ENCODE measurements around the gene DPEP2. TPM values are rescaled to one million over a fixed set of nuclear protein-coding genes. Genes with fewer than 3 reads are reported as not detected.

Gene DPEP2
- total and polyA plus RNA-seq, 2 of the 13 experiments (the other 11 are each of a cell fraction or from before 2014, with no cell fraction given): 0.18 TPM; not detected in 1

GRCh38 chr16:68022728-68023537, 23.6 kb upstream of the DPEP2 start, which contains the start of the genes DDX28 and DUS2 (continued):
- TF ChIP-seq HNF1A (IDR thresholded peaks at IDR 0.05; ENCODE audit: low read depth): 0 out of 2 replicates have a peak, but pooled peaks have one; percentile 22
- TF ChIP-seq HNF1A (CRISPR knock-in tag; IDR thresholded peaks at IDR 0.05; ENCODE audit: borderline replicate concordance): peak; percentile 90
- no peak; the same call in 1 of the 2 replicates for TF ChIP-seq ZNF329 (CRISPR knock-in tag; IDR thresholded peaks at IDR 0.05; ENCODE audit: low read depth)
- TF ChIP-seq ARID2 (CRISPR knock-in tag; IDR thresholded peaks at IDR 0.05; ENCODE audit: borderline replicate concordance): peak; percentile 98
- no peak for TF ChIP-seq ZSCAN22 (CRISPR knock-in tag; IDR thresholded peaks at IDR 0.05)
- TF ChIP-seq ZNF512 (CRISPR knock-in tag; IDR thresholded peaks at IDR 0.05): no peak; the same call in 1 of the 2 replicates
- peak; percentile 86 for TF ChIP-seq PRDM10 (CRISPR knock-in tag; IDR thresholded peaks at IDR 0.05; ENCODE audit: low read depth)
- peak; percentile 59 for TF ChIP-seq RFXAP (CRISPR knock-in tag; IDR thresholded peaks at IDR 0.05; ENCODE audit: borderline replicate concordance)
- TF ChIP-seq KAT7 (CRISPR knock-in tag; IDR thresholded peaks at IDR 0.05; ENCODE audit: borderline replicate concordance): peak; percentile 99
- TF ChIP-seq FOXO4 (CRISPR knock-in tag; conservative IDR thresholded peaks at IDR 0.05): no peak
- TF ChIP-seq ZNF530 (CRISPR knock-in tag; IDR thresholded peaks at IDR 0.05; ENCODE audit: low read depth): peak; percentile 44; the same call in 1 of the 2 replicates
- peak; percentile 83 for TF ChIP-seq SRF (IDR thresholded peaks at IDR 0.05; ENCODE audit: low read depth, low read length)
- TF ChIP-seq ZNF768 (CRISPR knock-in tag; IDR thresholded peaks at IDR 0.05): peak; percentile 70; the same call in 1 of the 2 replicates
- TF ChIP-seq HCFC1 (IDR thresholded peaks at IDR 0.05; ENCODE audit: low read depth, low read length): peak; percentile 90
- peak; percentile 88 for TF ChIP-seq HINFP (CRISPR knock-in tag; IDR thresholded peaks at IDR 0.05; ENCODE audit: low read depth)

All from HepG2 (cell line).